Measurements from ENCODE around the gene ORM1. TPM values are rescaled to one million over a fixed set of nuclear protein-coding genes. Genes with fewer than 3 reads are reported as not detected.

ORM1 gene
- total RNA-seq, 2 experiments from 2014 or later = not detected

GRCh38 chr9:114339130-114339908 lies 16.4 kb downstream of the ORM1 start:
- DNase-seq (peak; percentile 74), ATAC-seq (peak; percentile 71)
- Mint-ChIP-seq H3K9me3 (ENCODE audit: low read depth) (peaks cover 2% of the 10 kb centered on the region), H3K36me3 (ENCODE audit: low read depth) (peaks cover 87% of the 10 kb centered on the region), H3K27ac (peak overlapping the region; percentile 51), H3K4me1 (peaks cover 3% of the 10 kb centered on the region), H3K27me3 (no peaks in the 10 kb centered on the region), H3K4me3 (no peak overlapping the region)
- intact Hi-C loops (cut with DNase I, micrococcal nuclease) = loop anchor here (1.0 to 5.0 kb wide), 5 partner anchors 45 to 314 kb away; partner anchors contain the start of gene WHRN (in 1 of the 2)
- POLR2A ChIA-PET = interaction anchor here (0.6 kb wide), 1 partner anchor 682 kb away, joined by 3 read pairs; no protein-coding TSS in a partner anchor
- CTCF ChIA-PET = interaction anchor here (0.6 to 3.2 kb wide), 14 partner anchors 8 to 655 kb away, joined by 3 to 34 read pairs (median 4); partner anchors contain the start of gene AKNA

- no peaks in the 10 kb centered on the region for H3K27me3 Mint-ChIP-seq
- H3K36me3 Mint-ChIP-seq (ENCODE audit: low read depth) = peaks cover 89% of the 10 kb centered on the region
- H3K4me3 Mint-ChIP-seq = no peak overlapping the region
- no peak for ATAC-seq
- no peaks in the 10 kb centered on the region for H3K9me3 Mint-ChIP-seq (ENCODE audit: low read depth)
- ChIA-PET POLR2A (no interaction called here), CTCF (interaction anchor here (0.9 to 1.3 kb wide), 2 partner anchors 26 to 44 kb away, joined by 3 read pairs; no protein-coding TSS in a partner anchor)
- intact Hi-C loops (cut with DNase I, micrococcal nuclease) = loop anchor here in 1 of 2 experiments (10.0 kb wide), 1 partner anchor 164 kb away; the partner anchor contains the start of gene WHRN
- no peak for DNase-seq
- H3K4me1 Mint-ChIP-seq = peaks cover 3% of the 10 kb centered on the region
- peak overlapping the region; percentile 0 for H3K27ac Mint-ChIP-seq
These were observed 18.4 kb downstream of the ORM1 start for GRCh38 chr9:114341152-114341830.

- CTCF ChIA-PET = interaction anchor here (0.7 to 1.0 kb wide), 3 partner anchors 21 to 49 kb away, joined by 3 to 4 read pairs (median 3); no protein-coding TSS in a partner anchor
- intact Hi-C loops (cut with DNase I, micrococcal nuclease) = loop anchor here in 1 of 2 experiments (10.0 kb wide), 1 partner anchor 163 kb away; the partner anchor contains the start of gene WHRN
- Mint-ChIP-seq H3K9me3 (ENCODE audit: low read depth) (no peaks in the 10 kb centered on the region), H3K4me1 (peaks cover 8% of the 10 kb centered on the region), H3K4me3 (no peak overlapping the region), H3K27ac (peak overlapping the region; percentile 47), H3K27me3 (no peaks in the 10 kb centered on the region), H3K36me3 (ENCODE audit: low read depth) (peaks cover 90% of the 10 kb centered on the region)
- DNase-seq (no peak), ATAC-seq (no peak)
- POLR2A ChIA-PET = interaction anchor here (0.6 to 1.2 kb wide), 2 partner anchors 37 to 162 kb away, joined by 3 to 7 read pairs; no protein-coding TSS in a partner anchor
These were observed 19.1 kb downstream of the ORM1 start for GRCh38 chr9:114341991-114342390.

- DNase-seq (no peak), ATAC-seq (no peak)
- H3K4me3 Mint-ChIP-seq = no peak overlapping the region
- no peaks in the 10 kb centered on the region for H3K9me3 Mint-ChIP-seq (ENCODE audit: low read depth)
- H3K27me3 Mint-ChIP-seq = no peaks in the 10 kb centered on the region
- peaks cover 88% of the 10 kb centered on the region for H3K36me3 Mint-ChIP-seq (ENCODE audit: low read depth)
- peaks cover 14% of the 10 kb centered on the region for H3K4me1 Mint-ChIP-seq
- intact Hi-C loops (cut with DNase I, micrococcal nuclease) = loop anchor here in 1 of 2 experiments (10.0 kb wide), 1 partner anchor 162 kb away; the partner anchor contains the start of gene WHRN
- ChIA-PET CTCF (interaction anchor here (1.0 kb wide), 1 partner anchor 20 kb away, joined by 3 read pairs; no protein-coding TSS in a partner anchor), POLR2A (interaction anchor here (1.2 kb wide), 1 partner anchor 161 kb away, joined by 7 read pairs; no protein-coding TSS in a partner anchor)
- peak overlapping the region; percentile 18 for H3K27ac Mint-ChIP-seq
These were observed 20.0 kb downstream of the ORM1 start for GRCh38 chr9:114342755-114343440.

GRCh38 chr9:114343471-114344187 lies 20.7 kb downstream of the ORM1 start:
- Mint-ChIP-seq H3K9me3 (ENCODE audit: low read depth) (no peaks in the 10 kb centered on the region), H3K27ac (peak overlapping the region; percentile 18), H3K27me3 (no peaks in the 10 kb centered on the region), H3K4me1 (peaks cover 21% of the 10 kb centered on the region), H3K36me3 (ENCODE audit: low read depth) (peaks cover 90% of the 10 kb centered on the region), H3K4me3 (no peak overlapping the region)
- intact Hi-C loops (cut with DNase I, micrococcal nuclease) = loop anchor here in 1 of 2 experiments (10.0 kb wide), 1 partner anchor 161 kb away; the partner anchor contains the start of gene WHRN
- ChIA-PET CTCF (interaction anchor here (0.6 to 1.3 kb wide), 2 partner anchors 52 to 90 kb away, joined by 3 read pairs; no protein-coding TSS in a partner anchor), POLR2A (interaction anchor here (1.2 kb wide), 1 partner anchor 161 kb away, joined by 7 read pairs; no protein-coding TSS in a partner anchor)
- ATAC-seq (no peak), DNase-seq (no peak)

- peaks cover 90% of the 10 kb centered on the region for H3K36me3 Mint-ChIP-seq (ENCODE audit: low read depth)
These were observed 21.3 kb downstream of the ORM1 start for GRCh38 chr9:114344188-114344566.

GRCh38 chr9:114344692-114345091 lies 21.8 kb downstream of the ORM1 start:
- ChIA-PET POLR2A (no interaction called here), CTCF (interaction anchor here (0.6 to 1.3 kb wide), 3 partner anchors 24 to 60 kb away, joined by 3 read pairs; no protein-coding TSS in a partner anchor)
- no peaks in the 10 kb centered on the region for H3K27me3 Mint-ChIP-seq
- intact Hi-C loops (cut with DNase I, micrococcal nuclease) = loop anchor here in 1 of 2 experiments (10.0 kb wide), 1 partner anchor 160 kb away; the partner anchor contains the start of gene WHRN
- H3K36me3 Mint-ChIP-seq (ENCODE audit: low read depth) = peaks cover 90% of the 10 kb centered on the region
- DNase-seq (no peak), ATAC-seq (no peak)
- peak overlapping the region; percentile 43 for H3K27ac Mint-ChIP-seq
- peaks cover 29% of the 10 kb centered on the region for H3K4me1 Mint-ChIP-seq
- H3K4me3 Mint-ChIP-seq = no peak overlapping the region
- H3K9me3 Mint-ChIP-seq (ENCODE audit: low read depth) = no peaks in the 10 kb centered on the region

More at GRCh38 chr9:114344188-114344566, 21.3 kb downstream of the ORM1 start:
- Mint-ChIP-seq H3K9me3 (ENCODE audit: low read depth) (no peaks in the 10 kb centered on the region), H3K27me3 (no peaks in the 10 kb centered on the region), H3K27ac (peak overlapping the region; percentile 43), H3K4me3 (no peak overlapping the region), H3K4me1 (peaks cover 25% of the 10 kb centered on the region)
- ATAC-seq (no peak), DNase-seq (no peak)
- ChIA-PET CTCF (interaction anchor here (0.6 to 1.3 kb wide), 2 partner anchors 51 to 60 kb away, joined by 3 read pairs; no protein-coding TSS in a partner anchor), POLR2A (no interaction called here)
- intact Hi-C loops (cut with DNase I, micrococcal nuclease) = loop anchor here in 1 of 2 experiments (10.0 kb wide), 1 partner anchor 161 kb away; the partner anchor contains the start of gene WHRN

GRCh38 chr9:114345493-114346065 lies 22.7 kb downstream of the ORM1 start:
- no peak for ATAC-seq
- Mint-ChIP-seq H3K27ac (no peak overlapping the region), H3K9me3 (ENCODE audit: low read depth) (no peaks in the 10 kb centered on the region), H3K27me3 (no peaks in the 10 kb centered on the region), H3K36me3 (ENCODE audit: low read depth) (peaks cover 90% of the 10 kb centered on the region), H3K4me3 (no peak overlapping the region), H3K4me1 (peaks cover 38% of the 10 kb centered on the region)
- intact Hi-C loops (cut with DNase I, micrococcal nuclease) = loop anchor here in 1 of 2 experiments (10.0 kb wide), 1 partner anchor 159 kb away; the partner anchor contains the start of gene WHRN
- DNase-seq = no peak
- CTCF ChIA-PET = interaction anchor here (0.7 to 1.1 kb wide), 2 partner anchors 40 to 54 kb away, joined by 3 to 6 read pairs; no protein-coding TSS in a partner anchor
- POLR2A ChIA-PET = no interaction called here

- peaks cover 91% of the 10 kb centered on the region for H3K36me3 Mint-ChIP-seq (ENCODE audit: low read depth)
- H3K27ac Mint-ChIP-seq = peak overlapping the region; percentile 22
- intact Hi-C loops (cut with DNase I, micrococcal nuclease) = loop anchor here in 1 of 2 experiments (10.0 kb wide), 1 partner anchor 159 kb away; the partner anchor contains the start of gene WHRN
- no peak for ATAC-seq
- peaks cover 44% of the 10 kb centered on the region for H3K4me1 Mint-ChIP-seq
- H3K9me3 Mint-ChIP-seq (ENCODE audit: low read depth) = no peaks in the 10 kb centered on the region
- POLR2A ChIA-PET = no interaction called here
- no peak overlapping the region for H3K4me3 Mint-ChIP-seq
- no peak for DNase-seq
- no peaks in the 10 kb centered on the region for H3K27me3 Mint-ChIP-seq
- CTCF ChIA-PET = interaction anchor here (0.7 to 1.1 kb wide), 2 partner anchors 39 to 55 kb away, joined by 3 to 6 read pairs; no protein-coding TSS in a partner anchor
These were observed 23.2 kb downstream of the ORM1 start for GRCh38 chr9:114346146-114346545.

All from activated CD4-positive, alpha-beta T cell treated with anti-CD3 and anti-CD28 coated beads for 36 hours (primary cell).